Loucy (cell line): ENCODE measurements around the gene UBTF.
A peak's percentile ranks its signal among the peaks of the same experiment; 100 is the strongest.

ENCODE experiments used
- H2AFZ ChIP-seq: fragments of 200-600 bp; sonication (generic); 2 replicates; pipeline ENCODE4 v1.6.0; 2016; ENCODE audit warnings: antibody characterized with exemption, mild to moderate bottlenecking, low read length, moderate library complexity
- H3F3A ChIP-seq: fragments of 200-600 bp; 2 replicates; pipeline ENCODE4 v1.6.0; 2016; ENCODE audit warnings: antibody characterized with exemption, low read depth, mild to moderate bottlenecking
- H3K27me3 ChIP-seq: fragments of 200-600 bp; sonication (generic); 2 replicates; pipeline ENCODE4 v1.6.1; 2014; ENCODE audit warnings: low read length, mild to moderate bottlenecking; ENCODE audit not compliant: insufficient read depth, poor library complexity, severe bottlenecking
- H3K36me3 ChIP-seq: fragments of 200-600 bp; sonication (generic); 2 replicates; pipeline ENCODE4 v1.6.1; 2016; ENCODE audit warnings: low read length; ENCODE audit not compliant: insufficient read depth
- H3K4me1 ChIP-seq: fragments of 200-600 bp; sonication (generic); 2 replicates; pipeline ENCODE4 v1.5.1; 2014; ENCODE audit warnings: low read length, mild to moderate bottlenecking; ENCODE audit not compliant: insufficient read depth, poor library complexity, severe bottlenecking
- H3K4me2 ChIP-seq: fragments of 200-600 bp; sonication (generic); 2 replicates; pipeline ENCODE4 v1.6.0; 2014; ENCODE audit warnings: antibody characterized with exemption, low read length, low read depth, mild to moderate bottlenecking; ENCODE audit not compliant: poor library complexity, severe bottlenecking
- H3K4me3 ChIP-seq: fragments of 200-600 bp; sonication (generic); 2 replicates; pipeline ENCODE4 v1.5.1; 2014; ENCODE audit warnings: low read length, mild to moderate bottlenecking, mixed read lengths; ENCODE audit not compliant: poor library complexity, severe bottlenecking
- H3K79me2 ChIP-seq: fragments of 200-600 bp; sonication (generic); 2 replicates; pipeline ENCODE4 v1.6.1; 2014; ENCODE audit warnings: low read length; ENCODE audit not compliant: insufficient read depth
- H3K9ac ChIP-seq: fragments of 200-600 bp; sonication (generic); 2 replicates; pipeline ENCODE4 v1.6.0; 2014; ENCODE audit warnings: mild to moderate bottlenecking, low read depth, low read length, moderate library complexity; ENCODE audit not compliant: poor library complexity, severe bottlenecking
- H3K9me2 ChIP-seq: fragments of 200-600 bp; sonication (generic); replicated peaks from 2 replicates; pipeline ENCODE4 v1.6.1; 2016; ENCODE audit warnings: low read depth, low read length, mixed read lengths
- H3K9me3 ChIP-seq: fragments of 200-600 bp; sonication (generic); 2 replicates; pipeline ENCODE4 v1.6.1; 2014; ENCODE audit warnings: mild to moderate bottlenecking, antibody characterized with exemption, low read length, low read depth; ENCODE audit not compliant: insufficient read depth
- H4K20me1 ChIP-seq: fragments of 200-600 bp; sonication (generic); 2 replicates; pipeline ENCODE4 v1.6.0; 2014; ENCODE audit warnings: antibody characterized with exemption, low read length, mild to moderate bottlenecking; ENCODE audit not compliant: insufficient read depth, poor library complexity, severe bottlenecking
- EZH2phosphoT487 ChIP-seq: fragments of 200-600 bp; IDR thresholded peaks from 2 replicates; pipeline ENCODE4 v1.6.1; 2018; ENCODE audit warnings: antibody characterized with exemption, mild to moderate bottlenecking, moderate library complexity, borderline replicate concordance
- TF ChIP-seq, protein P1 (sequence below): fragments of 200-600 bp; sonication (generic); conservative IDR thresholded peaks from 2 replicates; pipeline ENCODE4 v1.5.1; 2014; ENCODE audit warnings: mild to moderate bottlenecking, antibody characterized with exemption, low read length

Gene UBTF

DNA sequence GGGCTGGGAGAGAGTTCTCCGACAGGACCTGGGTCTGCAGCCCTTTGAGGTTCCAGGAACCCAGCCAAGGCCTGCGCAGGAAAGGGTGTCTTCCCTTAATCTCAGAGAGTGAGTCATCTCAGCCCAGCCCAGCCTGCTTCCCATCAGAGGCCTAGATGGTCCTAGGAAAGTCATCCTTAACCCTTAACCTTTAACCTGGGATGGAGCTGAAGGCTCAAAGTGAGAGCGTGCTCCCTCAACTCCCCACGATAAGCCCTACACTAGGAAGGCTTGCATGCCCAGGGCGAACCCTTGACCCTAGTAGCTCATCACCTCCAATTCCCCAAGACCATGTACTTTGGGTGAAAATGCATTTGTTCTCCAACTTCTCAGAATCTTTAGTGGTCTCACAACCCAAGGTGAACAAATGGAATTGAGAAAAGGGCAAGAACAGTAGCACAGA, 15.0 kb downstream of the UBTF start:
- Histone ChIP-seq H3F3A (peaks cover 4% of the 10 kb centered on the region; the same call in 1 of the 2 replicates), H3K79me2 (no peaks in the 10 kb centered on the region), H3K9me2 (no peaks in the 10 kb centered on the region), H3K4me2 (no peak overlapping the region), H3K4me3 (no peak overlapping the region), H2AFZ (no peak overlapping the region), H4K20me1 (no peaks in the 10 kb centered on the region), H3K9ac (no peak overlapping the region), H3K36me3 (peaks cover 25% of the 10 kb centered on the region; the same call in 1 of the 2 replicates), H3K9me3 (no peaks in the 10 kb centered on the region), H3K4me1 (peaks cover 11% of the 10 kb centered on the region), H3K27me3 (no peaks in the 10 kb centered on the region)
- TF ChIP-seq, protein P1, sequence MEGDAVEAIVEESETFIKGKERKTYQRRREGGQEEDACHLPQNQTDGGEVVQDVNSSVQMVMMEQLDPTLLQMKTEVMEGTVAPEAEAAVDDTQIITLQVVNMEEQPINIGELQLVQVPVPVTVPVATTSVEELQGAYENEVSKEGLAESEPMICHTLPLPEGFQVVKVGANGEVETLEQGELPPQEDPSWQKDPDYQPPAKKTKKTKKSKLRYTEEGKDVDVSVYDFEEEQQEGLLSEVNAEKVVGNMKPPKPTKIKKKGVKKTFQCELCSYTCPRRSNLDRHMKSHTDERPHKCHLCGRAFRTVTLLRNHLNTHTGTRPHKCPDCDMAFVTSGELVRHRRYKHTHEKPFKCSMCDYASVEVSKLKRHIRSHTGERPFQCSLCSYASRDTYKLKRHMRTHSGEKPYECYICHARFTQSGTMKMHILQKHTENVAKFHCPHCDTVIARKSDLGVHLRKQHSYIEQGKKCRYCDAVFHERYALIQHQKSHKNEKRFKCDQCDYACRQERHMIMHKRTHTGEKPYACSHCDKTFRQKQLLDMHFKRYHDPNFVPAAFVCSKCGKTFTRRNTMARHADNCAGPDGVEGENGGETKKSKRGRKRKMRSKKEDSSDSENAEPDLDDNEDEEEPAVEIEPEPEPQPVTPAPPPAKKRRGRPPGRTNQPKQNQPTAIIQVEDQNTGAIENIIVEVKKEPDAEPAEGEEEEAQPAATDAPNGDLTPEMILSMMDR, result no peak
- no peak for TF ChIP-seq EZH2phosphoT487

- peaks cover 2% of the 10 kb centered on the region; the same call in 1 of the 2 replicates for H3K79me2 ChIP-seq
- H3K4me2 ChIP-seq, result peak overlapping the region; percentile 33
- peaks cover 19% of the 10 kb centered on the region; the same call in 1 of the 2 replicates for H3K36me3 ChIP-seq
- H3K4me3 ChIP-seq, result no peak overlapping the region
- H4K20me1 ChIP-seq, result peaks cover 1% of the 10 kb centered on the region
- H2AFZ ChIP-seq, result no peak overlapping the region
- H3K4me1 ChIP-seq, result peaks cover 11% of the 10 kb centered on the region
- TF ChIP-seq, protein P1, result peak; percentile 85
- TF ChIP-seq EZH2phosphoT487, result no peak
- H3K9me3 ChIP-seq, result no peaks in the 10 kb centered on the region
- no peak overlapping the region for H3K9ac ChIP-seq
- H3K9me2 ChIP-seq, result no peaks in the 10 kb centered on the region
- H3F3A ChIP-seq, result peaks cover 4% of the 10 kb centered on the region; the same call in 1 of the 2 replicates
- no peaks in the 10 kb centered on the region for H3K27me3 ChIP-seq
Measured at GRCh38 chr17:44203731-44204440, 15.6 kb downstream of the UBTF start.

- TF ChIP-seq, protein P1, result no peak
- TF ChIP-seq EZH2phosphoT487, result no peak
- Histone ChIP-seq H3K4me3 (no peak overlapping the region), H3K79me2 (peaks cover 13% of the 10 kb centered on the region), H3F3A (peaks cover 4% of the 10 kb centered on the region; the same call in 1 of the 2 replicates), H2AFZ (no peak overlapping the region), H3K9me3 (no peaks in the 10 kb centered on the region), H3K36me3 (peaks cover 11% of the 10 kb centered on the region; the same call in 1 of the 2 replicates), H4K20me1 (peaks cover 13% of the 10 kb centered on the region), H3K27me3 (no peaks in the 10 kb centered on the region), H3K9me2 (no peaks in the 10 kb centered on the region), H3K4me2 (no peak overlapping the region), H3K9ac (no peak overlapping the region), H3K4me1 (peaks cover 16% of the 10 kb centered on the region)
Measured at GRCh38 chr17:44202756-44203155, 16.7 kb downstream of the UBTF start.
